HG03439 (cell line): ENCODE results near the gene FAM8A1.
"Not testable (repeated sequence)": the region's sequence is repeated elsewhere in the genome, so short reads cannot be mapped to it uniquely, and the experiment has no call there.

ENCODE experiments used
- ATAC-seq: cut with Tn5 transposase; IDR thresholded peaks from one replicate; pipeline ENCODE4 v1.9.1; 2021; ENCODE audit warnings: mild to moderate bottlenecking, moderate library complexity; ENCODE audit not compliant: unreplicated experiment

Gene FAM8A1

GRCh38 chr6:17599877-17600526, at the start of gene FAM8A1:
Gene FAM8A1, plus strand, starts transcription at chr6:17600302. Its CDS starts 108 bp downstream, at chr6:17600410.
- ATAC-seq: peak; percentile 79

- no peak for ATAC-seq
These were observed 48.6 kb upstream of the FAM8A1 start for GRCh38 chr6:17551383-17551958.

- ATAC-seq: no peak
These were observed 47.2 kb upstream of the FAM8A1 start for GRCh38 chr6:17552861-17553260.

GRCh38 chr6:17556014-17556413, 44.1 kb upstream of the FAM8A1 start:
- ATAC-seq: no peak

- no peak for ATAC-seq
These were observed 37.5 kb upstream of the FAM8A1 start for GRCh38 chr6:17562636-17563035.

- no peak for ATAC-seq
These were observed 34.7 kb upstream of the FAM8A1 start for GRCh38 chr6:17565399-17565798.

GRCh38 chr6:17574866-17575560, 25.1 kb upstream of the FAM8A1 start:
- no peak for ATAC-seq

- ATAC-seq: no peak
These were observed 23.0 kb upstream of the FAM8A1 start for GRCh38 chr6:17577059-17577458.

- no peak for ATAC-seq
These were observed 19.5 kb upstream of the FAM8A1 start for GRCh38 chr6:17580518-17581048.

GRCh38 chr6:17581282-17581681, 18.8 kb upstream of the FAM8A1 start:
- not testable (repeated sequence) for ATAC-seq

- ATAC-seq: no peak
These were observed 16.3 kb upstream of the FAM8A1 start for GRCh38 chr6:17583811-17584210.

- ATAC-seq: no peak
These were observed 15.8 kb upstream of the FAM8A1 start for GRCh38 chr6:17584241-17584803.

- no peak for ATAC-seq
These were observed 14.2 kb upstream of the FAM8A1 start for GRCh38 chr6:17585766-17586490.

GRCh38 chr6:17586623-17587022, 13.5 kb upstream of the FAM8A1 start:
- not testable (repeated sequence) for ATAC-seq

- no peak for ATAC-seq
These were observed 12.1 kb upstream of the FAM8A1 start for GRCh38 chr6:17588011-17588410.

- ATAC-seq: no peak
These were observed 10.6 kb upstream of the FAM8A1 start for GRCh38 chr6:17589406-17590096.

GRCh38 chr6:17591287-17591686, 8.8 kb upstream of the FAM8A1 start:
- no peak for ATAC-seq

GRCh38 chr6:17593246-17593645, 6.9 kb upstream of the FAM8A1 start:
- ATAC-seq: no peak

GRCh38 chr6:17596085-17596484, 4.0 kb upstream of the FAM8A1 start:
- no peak for ATAC-seq
